NB4 (cell line): ENCODE results near the gene MSH3.

Experiments
- MYC ChIP-seq: IDR thresholded peaks from 2 replicates; pipeline ENCODE4 v1.6.1; 2011; ENCODE audit warnings: low read depth, low read length
- POLR2A ChIP-seq: IDR thresholded peaks from 2 replicates; pipeline ENCODE4 v1.6.1; 2011; ENCODE audit warnings: mild to moderate bottlenecking; ENCODE audit not compliant: insufficient read length; ENCODE audit errors: extremely low read depth
- TF ChIP-seq, protein P1 (sequence below): IDR thresholded peaks from one replicate; pipeline ENCODE4 v1.5.1; 2012; ENCODE audit warnings: low read depth, low read length
- TF ChIP-seq, protein P2 (sequence below): IDR thresholded peaks from 2 replicates; pipeline ENCODE4 v1.6.1; 2011; ENCODE audit warnings: low read depth, low read length

DNA sequence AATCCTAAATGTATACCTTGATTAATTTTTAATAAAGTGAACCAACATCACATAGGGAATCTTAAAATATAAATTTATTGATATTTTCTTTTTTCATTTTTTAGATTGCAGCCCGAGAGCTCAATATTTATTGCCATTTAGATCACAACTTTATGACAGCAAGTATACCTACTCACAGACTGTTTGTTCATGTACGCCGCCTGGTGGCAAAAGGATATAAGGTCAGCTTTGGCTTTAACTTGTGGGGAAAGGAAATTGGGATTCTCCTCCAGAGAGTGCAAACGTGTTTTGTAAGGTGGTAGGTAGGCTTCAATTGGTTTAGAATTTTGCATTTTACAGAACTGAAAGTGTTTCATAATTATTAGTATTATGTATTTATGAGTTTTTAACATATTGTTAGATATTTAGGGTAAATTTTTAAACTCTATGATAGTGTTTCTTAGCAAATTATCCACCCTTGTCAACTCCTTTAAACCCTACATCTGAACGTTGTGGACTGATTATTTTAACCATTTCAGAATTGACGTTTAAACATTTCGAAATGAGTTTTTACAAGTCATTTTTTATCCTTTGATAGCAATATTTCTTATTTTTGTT lies 17.8 kb downstream of the MSH3 start:
- TF ChIP-seq, protein P1, sequence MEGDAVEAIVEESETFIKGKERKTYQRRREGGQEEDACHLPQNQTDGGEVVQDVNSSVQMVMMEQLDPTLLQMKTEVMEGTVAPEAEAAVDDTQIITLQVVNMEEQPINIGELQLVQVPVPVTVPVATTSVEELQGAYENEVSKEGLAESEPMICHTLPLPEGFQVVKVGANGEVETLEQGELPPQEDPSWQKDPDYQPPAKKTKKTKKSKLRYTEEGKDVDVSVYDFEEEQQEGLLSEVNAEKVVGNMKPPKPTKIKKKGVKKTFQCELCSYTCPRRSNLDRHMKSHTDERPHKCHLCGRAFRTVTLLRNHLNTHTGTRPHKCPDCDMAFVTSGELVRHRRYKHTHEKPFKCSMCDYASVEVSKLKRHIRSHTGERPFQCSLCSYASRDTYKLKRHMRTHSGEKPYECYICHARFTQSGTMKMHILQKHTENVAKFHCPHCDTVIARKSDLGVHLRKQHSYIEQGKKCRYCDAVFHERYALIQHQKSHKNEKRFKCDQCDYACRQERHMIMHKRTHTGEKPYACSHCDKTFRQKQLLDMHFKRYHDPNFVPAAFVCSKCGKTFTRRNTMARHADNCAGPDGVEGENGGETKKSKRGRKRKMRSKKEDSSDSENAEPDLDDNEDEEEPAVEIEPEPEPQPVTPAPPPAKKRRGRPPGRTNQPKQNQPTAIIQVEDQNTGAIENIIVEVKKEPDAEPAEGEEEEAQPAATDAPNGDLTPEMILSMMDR = peak; percentile 73
- TF ChIP-seq POLR2A (no peak), MYC (no peak)
- TF ChIP-seq, protein P2, sequence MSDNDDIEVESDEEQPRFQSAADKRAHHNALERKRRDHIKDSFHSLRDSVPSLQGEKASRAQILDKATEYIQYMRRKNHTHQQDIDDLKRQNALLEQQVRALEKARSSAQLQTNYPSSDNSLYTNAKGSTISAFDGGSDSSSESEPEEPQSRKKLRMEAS = no peak
